MM.1S (cell line): ENCODE measurements around the gene CRTAC1.

Experiments
- DNase-seq: peaks from one replicate; pipeline ENCODE4 v3.0.0-alpha.2; 2015
- H2AFZ ChIP-seq: fragments of 300-600 bp; sonication (generic); 2 replicates; pipeline ENCODE4 v1.6.0; 2016; ENCODE audit warnings: antibody characterized with exemption, low read length
- H3F3A ChIP-seq: fragments of 300-600 bp; sonication (generic); 2 replicates; pipeline ENCODE4 v1.6.1; 2016; ENCODE audit warnings: mild to moderate bottlenecking, antibody characterized with exemption, low read length, moderate library complexity, mixed read lengths; ENCODE audit not compliant: insufficient read depth
- H3K27ac ChIP-seq: fragments of 300-600 bp; sonication (generic); 2 replicates; pipeline ENCODE4 v1.5.1; 2016; ENCODE audit warnings: mild to moderate bottlenecking, low read length
- H3K27me3 ChIP-seq: fragments of 300-600 bp; sonication (generic); replicated peaks from 2 replicates; pipeline ENCODE4 v1.6.0; 2016; ENCODE audit warnings: low read length; ENCODE audit not compliant: insufficient read depth
- H3K36me3 ChIP-seq: fragments of 300-600 bp; sonication (generic); replicated peaks from 2 replicates; pipeline ENCODE4 v1.6.1; 2016; ENCODE audit warnings: mild to moderate bottlenecking, low read length, mixed read lengths; ENCODE audit not compliant: insufficient read depth
- H3K4me1 ChIP-seq: fragments of 300-600 bp; sonication (generic); 2 replicates; pipeline ENCODE4 v1.6.1; 2016; ENCODE audit warnings: low read length, mixed read lengths
- H3K4me2 ChIP-seq: fragments of 300-600 bp; sonication (generic); 2 replicates; pipeline ENCODE4 v1.6.0; 2016; ENCODE audit warnings: low read depth, low read length
- H3K4me3 ChIP-seq: fragments of 300-600 bp; sonication (generic); 2 replicates; pipeline ENCODE4 v1.5.1; 2016; ENCODE audit warnings: low read length, mixed read lengths
- H3K79me2 ChIP-seq: fragments of 300-600 bp; sonication (generic); 2 replicates; pipeline ENCODE4 v1.6.1; 2016; ENCODE audit warnings: mixed run types, low read length, mixed read lengths
- H3K9ac ChIP-seq: fragments of 300-600 bp; sonication (generic); 2 replicates; pipeline ENCODE4 v1.6.1; 2016; ENCODE audit warnings: low read length, mixed read lengths
- H3K9me2 ChIP-seq: fragments of 300-600 bp; sonication (generic); replicated peaks from 2 replicates; pipeline ENCODE4 v1.6.1; 2016; ENCODE audit warnings: mild to moderate bottlenecking, low read length, mixed read lengths; ENCODE audit not compliant: insufficient read depth
- H3K9me3 ChIP-seq: fragments of 300-600 bp; sonication (generic); replicated peaks from 2 replicates; pipeline ENCODE4 v1.6.1; 2016; ENCODE audit warnings: mild to moderate bottlenecking, low read length, mixed read lengths; ENCODE audit not compliant: insufficient read depth
- H4K20me1 ChIP-seq: fragments of 300-600 bp; sonication (generic); 2 replicates; pipeline ENCODE4 v1.6.1; 2016; ENCODE audit warnings: mild to moderate bottlenecking, low read length, moderate library complexity, mixed read lengths; ENCODE audit not compliant: insufficient read depth
- EZH2 ChIP-seq: fragments of 300-600 bp; sonication (generic); optimal IDR thresholded peaks from 2 replicates; pipeline ENCODE3; 2017; ENCODE audit warnings: low read depth, mild to moderate bottlenecking, antibody characterized with exemption, low read length, mixed read lengths
- EZH2phosphoT487 ChIP-seq: fragments of 300-600 bp; sonication (generic); IDR thresholded peaks from 2 replicates; pipeline ENCODE4 v1.6.1; 2018; ENCODE audit warnings: antibody characterized with exemption, low read length
- TF ChIP-seq, protein P1 (sequence below): fragments of 300-600 bp; sonication (generic); IDR thresholded peaks from 2 replicates; pipeline ENCODE4 v1.5.1; 2016; ENCODE audit warnings: antibody characterized with exemption, low read length, mixed read lengths

CRTAC1 gene

DNA sequence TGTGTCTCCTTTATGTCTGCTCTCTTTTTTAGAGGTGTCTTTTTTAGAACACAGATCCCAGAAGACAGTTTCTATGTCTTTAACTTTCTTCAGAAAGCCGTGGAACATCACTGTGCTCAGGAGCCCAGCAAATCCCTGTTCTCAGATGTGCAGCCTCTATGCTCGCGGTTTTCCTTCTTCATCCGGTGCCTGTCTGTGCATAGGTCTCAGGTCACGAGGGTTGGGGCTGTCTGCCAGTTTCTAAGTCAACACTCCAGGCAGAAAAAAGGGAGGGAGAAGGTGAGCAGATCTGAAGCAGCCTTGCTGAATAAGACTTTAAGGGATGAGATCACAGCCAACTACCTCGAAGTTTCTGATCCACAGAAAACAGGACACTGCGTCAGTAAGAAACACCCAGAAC is 68.5 kb downstream of the CRTAC1 start:
- no peak overlapping the region for H2AFZ ChIP-seq
- H3K9me3 ChIP-seq, result no peaks in the 10 kb centered on the region
- H3K4me3 ChIP-seq, result no peak overlapping the region
- TF ChIP-seq, protein P1, sequence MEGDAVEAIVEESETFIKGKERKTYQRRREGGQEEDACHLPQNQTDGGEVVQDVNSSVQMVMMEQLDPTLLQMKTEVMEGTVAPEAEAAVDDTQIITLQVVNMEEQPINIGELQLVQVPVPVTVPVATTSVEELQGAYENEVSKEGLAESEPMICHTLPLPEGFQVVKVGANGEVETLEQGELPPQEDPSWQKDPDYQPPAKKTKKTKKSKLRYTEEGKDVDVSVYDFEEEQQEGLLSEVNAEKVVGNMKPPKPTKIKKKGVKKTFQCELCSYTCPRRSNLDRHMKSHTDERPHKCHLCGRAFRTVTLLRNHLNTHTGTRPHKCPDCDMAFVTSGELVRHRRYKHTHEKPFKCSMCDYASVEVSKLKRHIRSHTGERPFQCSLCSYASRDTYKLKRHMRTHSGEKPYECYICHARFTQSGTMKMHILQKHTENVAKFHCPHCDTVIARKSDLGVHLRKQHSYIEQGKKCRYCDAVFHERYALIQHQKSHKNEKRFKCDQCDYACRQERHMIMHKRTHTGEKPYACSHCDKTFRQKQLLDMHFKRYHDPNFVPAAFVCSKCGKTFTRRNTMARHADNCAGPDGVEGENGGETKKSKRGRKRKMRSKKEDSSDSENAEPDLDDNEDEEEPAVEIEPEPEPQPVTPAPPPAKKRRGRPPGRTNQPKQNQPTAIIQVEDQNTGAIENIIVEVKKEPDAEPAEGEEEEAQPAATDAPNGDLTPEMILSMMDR, result no peak
- no peak for TF ChIP-seq EZH2
- no peak overlapping the region for H3K27ac ChIP-seq
- no peaks in the 10 kb centered on the region for H3K9me2 ChIP-seq
- H3K9ac ChIP-seq, result no peak overlapping the region
- H3K79me2 ChIP-seq, result no peaks in the 10 kb centered on the region
- H3F3A ChIP-seq, result no peaks in the 10 kb centered on the region
- H3K27me3 ChIP-seq, result 0 out of 2 replicates have a peak, but pooled peaks cover 6% of the 10 kb centered on the region
- H4K20me1 ChIP-seq, result no peaks in the 10 kb centered on the region
- no peak for DNase-seq
- H3K4me1 ChIP-seq, result no peaks in the 10 kb centered on the region
- no peak overlapping the region for H3K4me2 ChIP-seq
- no peaks in the 10 kb centered on the region for H3K36me3 ChIP-seq

DNA sequence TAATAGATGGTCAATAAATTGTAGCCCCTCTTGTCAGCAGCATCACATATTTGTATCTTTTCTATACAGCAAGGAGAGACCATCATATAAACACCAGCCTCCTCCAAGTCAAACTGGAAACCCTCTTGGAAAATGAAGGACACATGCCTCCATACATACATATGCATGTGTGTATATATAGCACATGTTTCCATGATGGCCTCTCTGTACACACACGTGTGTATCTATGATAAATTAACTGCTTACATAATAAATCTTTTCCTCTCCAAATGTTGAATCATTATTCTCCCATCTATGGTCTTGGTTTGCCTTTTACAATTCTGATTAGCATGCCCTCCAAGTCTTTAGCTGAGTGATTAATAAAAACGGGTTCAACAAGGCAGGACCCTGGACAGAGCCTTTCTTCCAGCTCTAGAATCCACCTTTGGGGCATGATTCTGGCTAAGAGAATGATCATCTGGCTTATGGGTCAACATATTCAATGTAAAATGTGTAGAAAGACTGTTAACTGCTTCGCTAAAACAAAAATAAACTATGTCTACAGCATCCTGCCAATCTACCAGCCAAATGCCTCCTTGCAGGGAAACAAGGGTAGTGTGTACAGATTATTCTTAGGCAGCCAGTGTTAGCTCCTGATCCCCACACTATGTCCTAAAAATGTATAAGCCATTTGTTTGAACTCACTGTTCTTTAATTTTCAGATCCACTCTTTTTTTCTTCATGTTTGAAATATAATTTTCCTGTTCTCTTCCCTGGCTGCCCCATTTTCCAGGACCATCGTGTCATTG is 70.0 kb downstream of the CRTAC1 start:
- H2AFZ ChIP-seq, result no peak overlapping the region
- DNase-seq, result no peak
- H3K9me2 ChIP-seq, result no peaks in the 10 kb centered on the region
- no peak for TF ChIP-seq EZH2phosphoT487
- no peaks in the 10 kb centered on the region for H3K79me2 ChIP-seq
- no peak overlapping the region for H3K4me2 ChIP-seq
- no peak overlapping the region for H3K4me3 ChIP-seq
- H3K36me3 ChIP-seq, result no peaks in the 10 kb centered on the region
- 0 out of 2 replicates have a peak, but pooled peaks cover 6% of the 10 kb centered on the region for H3K27me3 ChIP-seq
- no peak overlapping the region for H3K9ac ChIP-seq
- H3K27ac ChIP-seq, result no peak overlapping the region
- H3K4me1 ChIP-seq, result no peaks in the 10 kb centered on the region
- H3F3A ChIP-seq, result no peaks in the 10 kb centered on the region
- no peaks in the 10 kb centered on the region for H4K20me1 ChIP-seq
- no peaks in the 10 kb centered on the region for H3K9me3 ChIP-seq

DNA sequence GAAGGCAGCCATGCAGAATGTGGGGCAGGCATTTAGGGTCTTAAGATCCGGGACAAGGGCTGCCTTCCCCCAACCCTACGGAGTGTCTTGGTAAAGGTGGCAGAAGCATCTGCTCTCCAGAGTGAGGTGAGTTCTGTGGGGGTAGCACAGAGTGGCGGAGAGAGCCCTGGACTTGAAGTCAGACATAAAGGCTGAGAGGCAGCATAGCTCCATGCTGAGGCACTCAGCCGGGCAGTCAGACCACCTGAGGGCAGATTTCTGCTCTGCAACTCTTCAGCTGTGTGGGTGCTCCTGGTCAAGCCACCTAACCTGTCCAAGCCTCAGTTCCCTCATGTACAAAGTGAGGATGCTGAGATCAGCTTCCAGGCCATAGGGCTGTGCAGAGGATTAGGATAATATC is 81.0 kb downstream of the CRTAC1 start:
- Histone ChIP-seq H3K27me3 (no peaks in the 10 kb centered on the region; the same call in none of the 2 replicates), H3K4me3 (no peak overlapping the region), H3K4me2 (no peak overlapping the region), H3F3A (no peaks in the 10 kb centered on the region), H3K36me3 (no peaks in the 10 kb centered on the region), H3K9me2 (no peaks in the 10 kb centered on the region), H3K79me2 (no peaks in the 10 kb centered on the region), H3K4me1 (no peaks in the 10 kb centered on the region), H3K9ac (no peak overlapping the region), H3K9me3 (no peaks in the 10 kb centered on the region), H4K20me1 (no peaks in the 10 kb centered on the region), H3K27ac (no peak overlapping the region), H2AFZ (no peak overlapping the region)
- no peak for TF ChIP-seq EZH2phosphoT487
- TF ChIP-seq EZH2, result no peak
- TF ChIP-seq, protein P1, result no peak
- DNase-seq, result no peak

DNA sequence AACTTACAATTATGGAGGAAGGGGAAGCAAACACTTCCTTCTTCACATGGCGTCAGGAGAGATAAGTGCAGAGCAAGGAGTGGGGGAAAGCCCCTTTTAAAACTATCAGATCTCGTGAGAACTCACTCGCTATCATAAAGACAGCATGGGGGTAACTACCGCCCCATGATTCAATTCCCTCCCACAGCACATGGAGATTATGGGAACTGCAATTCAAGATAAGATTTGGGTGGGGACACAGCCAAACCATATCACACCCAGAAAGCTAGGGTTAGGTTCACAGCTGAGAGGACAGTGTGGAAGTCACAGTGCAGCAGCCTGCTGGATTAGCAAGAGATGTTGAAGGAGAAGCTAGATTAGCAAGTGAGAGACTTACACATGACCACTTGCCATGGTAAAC is 81.6 kb downstream of the CRTAC1 start:
- Histone ChIP-seq H3K36me3 (no peaks in the 10 kb centered on the region), H3K4me1 (no peaks in the 10 kb centered on the region), H3K9me2 (no peaks in the 10 kb centered on the region), H3K9me3 (no peaks in the 10 kb centered on the region), H2AFZ (no peak overlapping the region), H3K4me2 (no peak overlapping the region), H3K27ac (no peak overlapping the region), H3K27me3 (no peaks in the 10 kb centered on the region; the same call in none of the 2 replicates), H3K79me2 (no peaks in the 10 kb centered on the region), H3K4me3 (no peak overlapping the region), H3K9ac (no peak overlapping the region), H4K20me1 (no peaks in the 10 kb centered on the region), H3F3A (no peaks in the 10 kb centered on the region)
- DNase-seq, result no peak
- TF ChIP-seq, protein P1, result no peak
- TF ChIP-seq EZH2phosphoT487, result no peak
- TF ChIP-seq EZH2, result no peak
